ENCODE results near the gene NIT2. TPM values are rescaled to one million over a fixed set of nuclear protein-coding genes. Genes with fewer than 3 reads are reported as not detected.

Gene NIT2
- polyA plus RNA-seq (2013), result 22.4 and 22.8 TPM in 2 replicates

GRCh38 chr3:100334488-100335351 is at the start of gene NIT2:
Gene NIT2, plus strand, starts transcription at chr3:100334757. Its CDS starts 35 bp downstream, at chr3:100334792.
- peak; percentile 85 for DNase-seq
- no peaks in the 10 kb centered on the region for H3K27me3 ChIP-seq (ENCODE audit: insufficient read depth, low read length)
- WGBS (ENCODE audit: extremely low coverage, insufficient coverage, insufficient read length), result no CpG with 5 or more reads among the region's 77 CpGs

GRCh38 chr3:100288288-100288894 is 46.2 kb upstream of the NIT2 start:
- no peak overlapping the region for H3K4me2 ChIP-seq (ENCODE audit: low read length)
- no peaks in the 10 kb centered on the region for H3K79me2 ChIP-seq (ENCODE audit: control insufficient read depth, insufficient read depth, low read length, poor library complexity)
- no peak overlapping the region for H3K14ac ChIP-seq (ENCODE audit: low read length)
- H3K23ac ChIP-seq (ENCODE audit: low read length), result no peak overlapping the region
- no peak overlapping the region for H4K12ac ChIP-seq (ENCODE audit: low read depth, low read length)
- no peaks in the 10 kb centered on the region for H3K27me3 ChIP-seq (ENCODE audit: insufficient read depth, low read length)
- H3K9me3 ChIP-seq (ENCODE audit: insufficient read depth, low read depth, low read length), result no peaks in the 10 kb centered on the region
- no peak overlapping the region for H3K27ac ChIP-seq (ENCODE audit: low read depth, low read length)
- no peaks in the 10 kb centered on the region for H3K4me1 ChIP-seq (ENCODE audit: control insufficient read depth in 1 of 2, insufficient read depth in 2 of 2, low read length in 2 of 2)
- no peak overlapping the region for H2AFZ ChIP-seq (ENCODE audit: insufficient read depth, low read length, poor library complexity)
- H3K4me3 ChIP-seq (ENCODE audit: low read depth, low read length), result no peak overlapping the region
- no peak overlapping the region for H2BK5ac ChIP-seq (ENCODE audit: low read depth, low read length, poor library complexity)
- no peak overlapping the region for H2BK120ac ChIP-seq (ENCODE audit: insufficient read depth, low read length, poor library complexity)
- H2AK5ac ChIP-seq (ENCODE audit: low read length), result no peak overlapping the region
- H4K91ac ChIP-seq (ENCODE audit: low read depth, low read length), result no peak overlapping the region
- no peak overlapping the region for H3K9ac ChIP-seq (ENCODE audit: low read length)
- H3K4ac ChIP-seq (ENCODE audit: low read depth, low read length), result no peak overlapping the region
- peaks cover 12 to 13% of the 10 kb centered on the region in 2 experiments for H3K36me3 ChIP-seq (ENCODE audit: control insufficient read depth in 1 of 2, insufficient read depth in 2 of 2, low read length in 2 of 2)
- no peak overlapping the region for H2BK12ac ChIP-seq (ENCODE audit: low read length)
- no peak overlapping the region for H3K18ac ChIP-seq (ENCODE audit: low read length)
- DNase-seq, result no peak
- no peak overlapping the region for H4K8ac ChIP-seq (ENCODE audit: low read depth, low read length)
- no peaks in the 10 kb centered on the region for H3K79me1 ChIP-seq (ENCODE audit: low read length)

More at GRCh38 chr3:100334488-100335351, at the start of gene NIT2:
- Histone ChIP-seq H2AFZ (ENCODE audit: insufficient read depth, low read length, poor library complexity) (peak within 1 kb of the TSS; percentile 98), H3K27ac (ENCODE audit: low read depth, low read length) (peak within 1 kb of the TSS; percentile 15), H3K14ac (ENCODE audit: low read length) (peak within 1 kb of the TSS; percentile 87), H3K4me3 (ENCODE audit: low read depth, low read length) (peak within 1 kb of the TSS; percentile 77), H4K8ac (ENCODE audit: low read depth, low read length) (peak within 1 kb of the TSS; percentile 94), H3K4me1 (ENCODE audit: control insufficient read depth in 1 of 2, insufficient read depth in 2 of 2, low read length in 2 of 2) (peaks cover 2 to 6% of the 10 kb centered on the region in 2 experiments), H3K9me3 (ENCODE audit: insufficient read depth, low read depth, low read length) (no peaks in the 10 kb centered on the region), H2AK5ac (ENCODE audit: low read length) (no peak within 1 kb of the TSS), H4K91ac (ENCODE audit: low read depth, low read length) (peak within 1 kb of the TSS; percentile 75), H2BK12ac (ENCODE audit: low read length) (no peak within 1 kb of the TSS), H4K12ac (ENCODE audit: low read depth, low read length) (peak within 1 kb of the TSS; percentile 87), H3K4ac (ENCODE audit: low read depth, low read length) (peak within 1 kb of the TSS; percentile 64), H2BK120ac (ENCODE audit: insufficient read depth, low read length, poor library complexity) (peak within 1 kb of the TSS; percentile 53), H3K9ac (ENCODE audit: low read length) (peak within 1 kb of the TSS; percentile 79), H3K79me1 (ENCODE audit: low read length) (peaks cover 9% of the 10 kb centered on the region), H3K79me2 (ENCODE audit: control insufficient read depth, insufficient read depth, low read length, poor library complexity) (peaks cover 2% of the 10 kb centered on the region), H2BK5ac (ENCODE audit: low read depth, low read length, poor library complexity) (peak within 1 kb of the TSS; percentile 39), H3K18ac (ENCODE audit: low read length) (peak within 1 kb of the TSS; percentile 90), H3K36me3 (ENCODE audit: control insufficient read depth in 1 of 2, insufficient read depth in 2 of 2, low read length in 2 of 2) (peaks cover 2 to 3% of the 10 kb centered on the region in 2 experiments), H3K4me2 (ENCODE audit: low read length) (peak within 1 kb of the TSS; percentile 69), H3K23ac (ENCODE audit: low read length) (no peak within 1 kb of the TSS)

GRCh38 chr3:100289339-100289738 is 45.2 kb upstream of the NIT2 start:
- no peak overlapping the region for H2BK5ac ChIP-seq (ENCODE audit: low read depth, low read length, poor library complexity)
- no peaks in the 10 kb centered on the region for H3K79me2 ChIP-seq (ENCODE audit: control insufficient read depth, insufficient read depth, low read length, poor library complexity)
- H2BK120ac ChIP-seq (ENCODE audit: insufficient read depth, low read length, poor library complexity), result no peak overlapping the region
- no peaks in the 10 kb centered on the region for H3K4me1 ChIP-seq (ENCODE audit: control insufficient read depth in 1 of 2, insufficient read depth in 2 of 2, low read length in 2 of 2)
- no peaks in the 10 kb centered on the region for H3K27me3 ChIP-seq (ENCODE audit: insufficient read depth, low read length)
- H4K12ac ChIP-seq (ENCODE audit: low read depth, low read length), result no peak overlapping the region
- H4K91ac ChIP-seq (ENCODE audit: low read depth, low read length), result no peak overlapping the region
- H3K27ac ChIP-seq (ENCODE audit: low read depth, low read length), result no peak overlapping the region
- peaks cover 12 to 13% of the 10 kb centered on the region in 2 experiments for H3K36me3 ChIP-seq (ENCODE audit: control insufficient read depth in 1 of 2, insufficient read depth in 2 of 2, low read length in 2 of 2)
- H3K4me3 ChIP-seq (ENCODE audit: low read depth, low read length), result no peak overlapping the region
- H3K14ac ChIP-seq (ENCODE audit: low read length), result no peak overlapping the region
- no peak overlapping the region for H3K4ac ChIP-seq (ENCODE audit: low read depth, low read length)
- no peak for DNase-seq
- no peak overlapping the region for H3K23ac ChIP-seq (ENCODE audit: low read length)
- no peak overlapping the region for H3K18ac ChIP-seq (ENCODE audit: low read length)
- no peak overlapping the region for H4K8ac ChIP-seq (ENCODE audit: low read depth, low read length)
- H3K9ac ChIP-seq (ENCODE audit: low read length), result no peak overlapping the region
- H2BK12ac ChIP-seq (ENCODE audit: low read length), result no peak overlapping the region
- H3K4me2 ChIP-seq (ENCODE audit: low read length), result no peak overlapping the region
- H2AK5ac ChIP-seq (ENCODE audit: low read length), result no peak overlapping the region
- WGBS (ENCODE audit: extremely low coverage, insufficient coverage, insufficient read length), result no CpG with 5 or more reads among the region's 2 CpGs
- no peaks in the 10 kb centered on the region for H3K9me3 ChIP-seq (ENCODE audit: insufficient read depth, low read depth, low read length)
- no peak overlapping the region for H2AFZ ChIP-seq (ENCODE audit: insufficient read depth, low read length, poor library complexity)
- H3K79me1 ChIP-seq (ENCODE audit: low read length), result no peaks in the 10 kb centered on the region

GRCh38 chr3:100295089-100295488 is 39.5 kb upstream of the NIT2 start:
- Histone ChIP-seq H3K4me2 (ENCODE audit: low read length) (no peak overlapping the region), H3K79me1 (ENCODE audit: low read length) (no peaks in the 10 kb centered on the region), H2AFZ (ENCODE audit: insufficient read depth, low read length, poor library complexity) (no peak overlapping the region), H3K4ac (ENCODE audit: low read depth, low read length) (no peak overlapping the region), H2BK5ac (ENCODE audit: low read depth, low read length, poor library complexity) (no peak overlapping the region), H3K27me3 (ENCODE audit: insufficient read depth, low read length) (no peaks in the 10 kb centered on the region), H4K91ac (ENCODE audit: low read depth, low read length) (no peak overlapping the region), H2AK5ac (ENCODE audit: low read length) (no peak overlapping the region), H2BK12ac (ENCODE audit: low read length) (no peak overlapping the region), H3K4me1 (ENCODE audit: control insufficient read depth in 1 of 2, insufficient read depth in 2 of 2, low read length in 2 of 2) (no peaks in the 10 kb centered on the region), H3K79me2 (ENCODE audit: control insufficient read depth, insufficient read depth, low read length, poor library complexity) (no peaks in the 10 kb centered on the region), H3K27ac (ENCODE audit: low read depth, low read length) (no peak overlapping the region), H3K4me3 (ENCODE audit: low read depth, low read length) (no peak overlapping the region), H3K9ac (ENCODE audit: low read length) (no peak overlapping the region), H2BK120ac (ENCODE audit: insufficient read depth, low read length, poor library complexity) (no peak overlapping the region), H3K14ac (ENCODE audit: low read length) (no peak overlapping the region), H4K8ac (ENCODE audit: low read depth, low read length) (no peak overlapping the region), H3K23ac (ENCODE audit: low read length) (no peak overlapping the region), H3K9me3 (ENCODE audit: insufficient read depth, low read depth, low read length) (no peaks in the 10 kb centered on the region), H3K36me3 (ENCODE audit: control insufficient read depth in 1 of 2, insufficient read depth in 2 of 2, low read length in 2 of 2) (peaks cover 8 to 9% of the 10 kb centered on the region in 2 experiments), H3K18ac (ENCODE audit: low read length) (no peak overlapping the region), H4K12ac (ENCODE audit: low read depth, low read length) (no peak overlapping the region)
- no CpG with 5 or more reads among the region's 1 CpG for WGBS (ENCODE audit: extremely low coverage, insufficient coverage, insufficient read length)
- no peak for DNase-seq
